Epithelial cell of proximal tubule (primary cell): ENCODE results near the gene IPCEF1. TPM values are rescaled to one million over a fixed set of nuclear protein-coding genes. Genes with fewer than 3 reads are reported as not detected.

ENCODE experiments used
- DNase-seq: peaks from one replicate; pipeline ENCODE4 v3.0.0-alpha.2; 2011; ENCODE audit warnings: low read depth
- H3K4me3 ChIP-seq: 2 replicates; pipeline ENCODE4 v1.5.1; 2011; ENCODE audit warnings: low read depth, mild to moderate bottlenecking, low read length
- total RNA-seq: library from RNA; depleted of rRNA; stranded (reverse); fragments of >200 nt; gene quantifications from 2 replicates; pipeline ENCODE4 v1.2.3, GENCODE V29; 2015
- TF ChIP-seq, protein P1 (sequence below): conservative IDR thresholded peaks from 2 replicates; pipeline ENCODE4 v1.5.1; 2012; ENCODE audit warnings: low read depth, mild to moderate bottlenecking, low read length

The IPCEF1 gene
- total RNA-seq, 1 donor from 2014 or later, result 0.63 TPM

DNA sequence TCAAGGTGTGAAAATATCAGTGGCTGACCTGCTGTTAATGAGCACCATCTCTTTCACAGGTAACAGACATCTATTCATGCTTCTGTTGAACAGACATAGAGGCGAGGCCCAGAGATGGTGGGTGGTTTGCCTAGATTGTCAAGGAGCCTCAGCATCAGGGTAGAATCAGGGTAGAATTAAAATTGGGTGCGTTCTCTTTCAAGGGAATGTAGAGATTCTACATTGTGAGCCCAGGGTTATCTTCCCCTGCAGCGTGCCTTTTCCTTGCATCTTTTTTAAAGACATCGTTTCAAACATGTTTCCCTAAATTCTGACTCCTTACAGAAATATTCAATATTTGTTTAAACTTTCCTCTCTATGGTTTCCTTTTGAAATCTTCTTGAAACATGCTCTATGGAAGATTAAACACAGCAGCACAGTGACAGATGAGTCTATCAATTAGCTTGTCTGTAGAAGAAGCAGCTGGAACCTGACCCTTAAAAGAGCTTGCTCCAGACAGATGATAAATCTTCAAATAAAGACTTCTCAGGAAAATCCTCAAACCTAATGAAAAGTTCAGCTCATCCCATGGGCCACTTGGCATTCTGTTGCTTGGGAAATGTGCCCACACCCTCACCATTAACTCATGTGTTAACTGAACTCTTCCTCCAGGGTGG lies 119.8 kb downstream of the IPCEF1 start:
- no peak overlapping the region for H3K4me3 ChIP-seq
- DNase-seq, result no peak
- TF ChIP-seq, protein P1, sequence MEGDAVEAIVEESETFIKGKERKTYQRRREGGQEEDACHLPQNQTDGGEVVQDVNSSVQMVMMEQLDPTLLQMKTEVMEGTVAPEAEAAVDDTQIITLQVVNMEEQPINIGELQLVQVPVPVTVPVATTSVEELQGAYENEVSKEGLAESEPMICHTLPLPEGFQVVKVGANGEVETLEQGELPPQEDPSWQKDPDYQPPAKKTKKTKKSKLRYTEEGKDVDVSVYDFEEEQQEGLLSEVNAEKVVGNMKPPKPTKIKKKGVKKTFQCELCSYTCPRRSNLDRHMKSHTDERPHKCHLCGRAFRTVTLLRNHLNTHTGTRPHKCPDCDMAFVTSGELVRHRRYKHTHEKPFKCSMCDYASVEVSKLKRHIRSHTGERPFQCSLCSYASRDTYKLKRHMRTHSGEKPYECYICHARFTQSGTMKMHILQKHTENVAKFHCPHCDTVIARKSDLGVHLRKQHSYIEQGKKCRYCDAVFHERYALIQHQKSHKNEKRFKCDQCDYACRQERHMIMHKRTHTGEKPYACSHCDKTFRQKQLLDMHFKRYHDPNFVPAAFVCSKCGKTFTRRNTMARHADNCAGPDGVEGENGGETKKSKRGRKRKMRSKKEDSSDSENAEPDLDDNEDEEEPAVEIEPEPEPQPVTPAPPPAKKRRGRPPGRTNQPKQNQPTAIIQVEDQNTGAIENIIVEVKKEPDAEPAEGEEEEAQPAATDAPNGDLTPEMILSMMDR, result no peak

DNA sequence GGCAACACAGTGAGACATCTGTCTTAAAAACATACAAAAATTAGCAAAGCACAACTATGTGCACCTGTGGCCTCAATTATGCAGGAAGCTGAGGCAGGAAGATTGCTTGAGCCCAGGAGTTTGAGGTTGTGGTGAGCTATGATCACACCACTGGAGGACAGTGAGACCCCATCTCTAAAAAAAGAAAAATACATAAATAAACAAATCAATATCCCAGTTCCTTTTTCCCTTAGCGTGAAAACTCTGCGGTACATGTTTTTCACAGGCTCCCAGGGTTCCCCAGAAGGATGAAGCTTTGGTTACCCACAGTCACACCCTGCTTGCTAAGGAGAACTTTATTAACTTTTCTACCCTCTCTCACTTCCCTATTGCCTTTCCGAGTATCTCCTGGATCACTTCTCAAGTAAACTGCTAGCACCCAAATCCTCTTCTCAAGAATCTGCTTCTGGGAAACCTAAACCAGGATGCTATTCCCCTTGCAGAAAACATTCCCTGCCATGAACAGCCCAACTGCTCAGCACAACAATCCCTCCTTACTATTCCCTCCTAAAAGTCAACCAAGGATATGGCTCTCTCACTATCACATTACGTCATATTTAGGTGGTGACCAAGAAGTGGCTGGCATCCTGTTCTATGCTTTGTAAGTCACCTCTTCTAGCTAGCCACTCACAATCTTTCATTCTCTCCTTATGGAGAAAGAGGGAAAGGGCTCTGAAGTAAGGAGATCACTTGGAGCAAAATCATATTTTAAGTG lies 122.4 kb downstream of the IPCEF1 start:
- DNase-seq, result no peak
- TF ChIP-seq, protein P1, result no peak

DNA sequence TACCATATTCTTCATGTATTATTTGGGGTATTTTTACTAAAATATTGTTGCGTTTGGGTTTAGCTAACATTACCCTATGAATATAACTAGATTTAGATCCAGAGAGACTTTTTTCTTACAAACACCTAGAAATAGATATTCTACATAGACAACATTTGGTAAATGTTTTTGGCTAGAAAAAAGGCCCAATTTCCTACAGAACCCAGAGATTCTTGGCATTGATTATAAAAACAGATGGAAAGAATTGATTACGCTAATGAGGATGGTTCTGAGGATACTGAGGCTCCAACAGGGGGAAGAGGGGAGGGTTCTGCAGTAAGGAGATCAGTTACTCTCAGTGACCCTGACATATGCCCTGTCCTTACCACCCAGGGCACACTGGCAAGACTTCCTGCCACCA lies 123.2 kb downstream of the IPCEF1 start:
- TF ChIP-seq, protein P1, result no peak
- H3K4me3 ChIP-seq, result no peak overlapping the region
- DNase-seq, result no peak

More for the DNA sequence above, 122.4 kb downstream of the IPCEF1 start:
- no peak overlapping the region for H3K4me3 ChIP-seq

DNA sequence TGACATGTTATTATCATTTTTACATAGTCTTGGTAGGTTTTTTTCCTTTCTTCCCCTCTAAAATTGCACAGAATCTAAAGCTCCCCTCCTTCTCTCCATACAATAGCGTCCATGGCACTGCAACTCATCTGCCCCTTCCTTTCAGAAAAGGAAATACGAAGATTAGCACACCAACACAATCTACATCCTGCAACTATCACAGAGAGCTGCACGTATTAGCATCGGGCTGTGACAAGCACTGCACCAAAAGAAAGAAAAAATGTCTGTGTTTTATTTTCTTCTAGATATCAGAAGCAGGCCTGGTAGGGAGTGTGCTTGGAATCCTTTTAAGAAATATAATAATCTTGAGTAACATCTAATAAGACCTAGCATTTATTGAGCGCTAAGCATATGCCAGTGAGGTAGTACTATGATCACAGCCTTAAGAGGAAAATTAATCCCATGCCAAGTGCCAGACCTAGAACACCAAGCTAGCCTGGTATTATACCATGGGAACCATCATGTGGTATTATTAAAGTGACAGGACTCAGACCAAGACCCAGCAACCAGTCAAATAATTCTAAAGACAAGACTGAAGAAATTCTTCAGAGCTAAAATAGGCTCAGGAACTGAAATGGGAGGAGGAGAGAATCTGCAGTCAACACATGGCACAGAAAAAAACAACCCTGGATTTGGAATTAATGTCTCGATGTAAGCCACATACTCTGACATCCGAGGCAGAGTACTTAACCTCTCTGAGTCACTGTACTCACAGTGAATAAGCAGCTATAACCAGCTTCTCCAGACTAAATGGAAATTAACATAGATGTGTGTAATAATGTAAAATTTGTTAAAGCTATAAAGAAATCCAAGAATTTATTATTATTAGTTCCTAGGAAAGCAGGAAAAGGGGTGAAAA lies 124.3 kb downstream of the IPCEF1 start:
- TF ChIP-seq, protein P1, result no peak
- no peak for DNase-seq
- H3K4me3 ChIP-seq, result no peak overlapping the region

DNA sequence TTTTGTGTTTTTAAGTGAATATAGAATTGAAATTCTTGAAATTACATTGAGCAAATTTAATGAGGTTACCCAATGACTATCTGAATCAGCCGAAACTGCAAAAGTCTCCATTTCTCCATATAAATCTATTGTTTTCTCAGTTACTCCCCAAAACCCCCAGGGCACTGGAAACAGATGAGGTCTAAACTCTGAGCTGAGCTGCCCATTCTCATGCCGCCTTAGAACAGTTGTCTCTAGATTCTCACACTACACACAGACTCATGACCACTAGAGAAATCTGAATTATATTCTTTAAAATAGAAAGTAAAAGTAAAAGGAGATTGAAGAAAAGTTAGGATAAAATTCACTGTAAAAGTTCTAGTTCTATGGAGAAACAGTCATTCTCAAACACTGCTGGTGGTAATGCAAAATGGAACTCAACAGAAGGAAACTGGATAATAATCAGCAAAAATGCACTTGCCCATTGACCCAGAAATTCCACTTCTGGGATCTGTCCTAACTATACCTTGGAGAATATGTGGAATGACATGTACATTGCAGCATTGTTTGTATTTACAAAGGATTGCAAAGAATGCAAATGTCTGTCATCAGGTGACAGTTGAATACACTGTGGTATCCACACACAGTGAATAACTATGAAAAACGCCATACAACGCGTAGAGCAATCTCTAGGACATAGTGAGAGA lies 125.5 kb downstream of the IPCEF1 start:
- H3K4me3 ChIP-seq, result no peak overlapping the region
- TF ChIP-seq, protein P1, result no peak
- DNase-seq, result no peak

DNA sequence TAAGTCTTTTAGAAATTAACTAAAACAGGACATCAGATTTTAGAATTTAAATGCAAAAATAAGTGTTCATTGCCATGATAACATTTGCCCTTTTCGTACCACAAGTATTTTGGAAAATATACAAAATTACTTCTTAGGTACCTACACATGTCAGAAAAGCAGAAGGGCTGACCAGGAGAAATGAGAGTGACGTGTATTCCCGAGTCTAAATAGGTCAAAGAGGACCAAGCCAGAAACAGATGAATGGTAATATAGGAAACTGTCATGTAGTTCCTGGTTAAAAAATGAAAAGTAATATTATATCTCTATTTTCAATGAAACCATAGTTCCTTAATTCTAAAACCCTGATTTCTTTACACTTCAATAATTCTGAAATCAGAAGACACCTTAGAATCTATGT lies 126.2 kb downstream of the IPCEF1 start:
- DNase-seq, result no peak
- H3K4me3 ChIP-seq, result no peak overlapping the region
- TF ChIP-seq, protein P1, result no peak
